Measurements from ENCODE around the gene SEC22A. TPM values are rescaled to one million over a fixed set of nuclear protein-coding genes. Genes with fewer than 3 reads are reported as not detected.

Gene SEC22A
- total RNA-seq: 10 to 100 TPM; 14.3 to 18.7 TPM

GRCh38 chr3:123201557-123202427, at the start of gene SEC22A:
Gene SEC22A (plus strand): TSS chr3:123201943. CDS start chr3:123209218, 7,275 bp downstream.
- Mint-ChIP-seq H3K36me3 (ENCODE audit: low read depth) (peaks cover 13% of the 10 kb centered on the region), H3K9me3 (no peaks in the 10 kb centered on the region), H3K27ac (peak within 1 kb of the TSS; percentile 95), H3K27me3 (ENCODE audit: low read depth) (no peaks in the 10 kb centered on the region), H3K4me3 (peak within 1 kb of the TSS; percentile 95), H3K4me1 (ENCODE audit: low read depth) (peaks cover 27% of the 10 kb centered on the region)
- intact Hi-C loops (cut with micrococcal nuclease): loop anchor here (1.0 to 10.0 kb wide), 14 partner anchors 134 to 1655 kb away; partner anchors contain the start of genes CCDC14, DTX3L, EAF2 and GOLGB1
- DNase-seq: peak; percentile 98
- CTCF ChIA-PET: no interaction called here

DNA sequence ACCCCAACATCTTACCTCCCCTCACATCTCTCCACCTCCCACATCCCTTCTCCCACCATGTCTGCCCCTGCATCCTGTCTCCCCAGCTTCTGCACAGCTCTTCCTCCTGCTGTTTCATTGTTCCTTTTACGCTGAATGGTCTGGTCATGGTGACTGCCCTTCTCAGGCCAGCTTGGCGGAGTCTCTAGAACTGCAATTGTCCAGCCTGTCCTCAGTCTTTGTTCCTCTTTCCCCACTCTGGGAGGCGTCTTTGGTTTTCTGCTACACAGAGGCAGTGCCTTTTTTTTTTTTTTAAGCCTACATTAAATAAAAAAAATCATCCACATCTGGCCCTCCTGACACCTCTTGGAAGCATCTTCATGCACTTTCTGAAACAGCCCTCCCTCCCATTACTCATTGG, 49.1 kb upstream of the SEC22A start:
- Mint-ChIP-seq H3K4me1 (ENCODE audit: low read depth) (no peaks in the 10 kb centered on the region), H3K9me3 (peaks cover 3% of the 10 kb centered on the region), H3K27ac (no peak overlapping the region), H3K36me3 (ENCODE audit: low read depth) (peaks cover 56% of the 10 kb centered on the region), H3K27me3 (ENCODE audit: low read depth) (no peaks in the 10 kb centered on the region), H3K4me3 (no peak overlapping the region)
- intact Hi-C loops (cut with micrococcal nuclease): no loop called here
- CTCF ChIA-PET: no interaction called here
- no peak for DNase-seq

GRCh38 chr3:123153125-123154019, 48.4 kb upstream of the SEC22A start:
- no peak overlapping the region for H3K27ac Mint-ChIP-seq
- DNase-seq: no peak
- peaks cover 3% of the 10 kb centered on the region for H3K9me3 Mint-ChIP-seq
- CTCF ChIA-PET: no interaction called here
- H3K4me3 Mint-ChIP-seq: no peak overlapping the region
- H3K4me1 Mint-ChIP-seq (ENCODE audit: low read depth): no peaks in the 10 kb centered on the region
- H3K27me3 Mint-ChIP-seq (ENCODE audit: low read depth): no peaks in the 10 kb centered on the region
- intact Hi-C loops (cut with micrococcal nuclease): no loop called here
- peaks cover 53% of the 10 kb centered on the region for H3K36me3 Mint-ChIP-seq (ENCODE audit: low read depth)

GRCh38 chr3:123154020-123154985, 47.4 kb upstream of the SEC22A start:
- Mint-ChIP-seq H3K27me3 (ENCODE audit: low read depth) (no peaks in the 10 kb centered on the region), H3K4me3 (no peak overlapping the region)
- intact Hi-C loops (cut with micrococcal nuclease): no loop called here

GRCh38 chr3:123155471-123156011, 46.2 kb upstream of the SEC22A start:
- H3K4me1 Mint-ChIP-seq (ENCODE audit: low read depth): no peaks in the 10 kb centered on the region
- no peak for DNase-seq
- H3K9me3 Mint-ChIP-seq: peaks cover 3% of the 10 kb centered on the region
- CTCF ChIA-PET: no interaction called here
- H3K27ac Mint-ChIP-seq: no peak overlapping the region
- peaks cover 48% of the 10 kb centered on the region for H3K36me3 Mint-ChIP-seq (ENCODE audit: low read depth)
- intact Hi-C loops (cut with micrococcal nuclease): no loop called here
- H3K27me3 Mint-ChIP-seq (ENCODE audit: low read depth): no peaks in the 10 kb centered on the region
- no peak overlapping the region for H3K4me3 Mint-ChIP-seq

More at GRCh38 chr3:123154020-123154985, 47.4 kb upstream of the SEC22A start:
- DNase-seq: no peak
- CTCF ChIA-PET: no interaction called here
- H3K27ac Mint-ChIP-seq: no peak overlapping the region
- H3K4me1 Mint-ChIP-seq (ENCODE audit: low read depth): no peaks in the 10 kb centered on the region
- H3K36me3 Mint-ChIP-seq (ENCODE audit: low read depth): peaks cover 51% of the 10 kb centered on the region
- peaks cover 3% of the 10 kb centered on the region for H3K9me3 Mint-ChIP-seq

DNA sequence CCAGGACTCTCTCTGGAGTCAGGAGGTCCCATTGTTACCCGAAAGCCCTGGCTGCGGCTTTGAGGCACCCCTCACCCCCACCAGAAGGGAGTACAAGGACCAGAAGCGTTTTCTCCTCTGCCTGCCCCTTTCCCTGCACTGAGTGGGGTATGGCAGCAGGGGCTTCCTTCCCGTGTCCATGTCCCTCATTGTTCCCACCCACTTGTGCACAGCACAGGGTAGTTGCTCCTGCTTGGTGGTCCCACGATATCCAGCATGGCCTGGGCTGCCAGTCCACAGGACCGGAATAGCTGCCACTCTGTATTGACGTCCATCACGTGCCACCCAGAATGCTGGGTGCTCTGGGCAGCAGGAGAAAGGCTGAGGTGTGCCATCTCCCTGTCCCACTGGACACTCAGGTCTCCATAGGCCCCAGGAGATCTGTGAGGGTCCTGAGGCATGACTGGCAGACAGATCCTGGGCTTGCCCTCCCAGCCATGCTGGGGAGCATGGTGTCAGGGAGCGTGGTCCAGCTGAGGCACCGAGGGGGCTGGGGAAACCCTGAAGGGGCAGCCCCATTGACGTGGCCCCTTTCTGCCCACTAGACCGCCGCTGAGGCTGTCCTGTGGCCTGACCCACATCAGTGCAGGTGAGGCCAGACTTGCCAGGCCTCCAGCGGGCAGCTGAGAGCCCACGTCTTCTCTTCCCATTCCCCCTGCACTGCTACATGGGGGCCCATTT, 45.3 kb upstream of the SEC22A start:
- CTCF ChIA-PET: no interaction called here
- Mint-ChIP-seq H3K4me1 (ENCODE audit: low read depth) (no peaks in the 10 kb centered on the region), H3K36me3 (ENCODE audit: low read depth) (peaks cover 44% of the 10 kb centered on the region), H3K27ac (no peak overlapping the region), H3K4me3 (no peak overlapping the region), H3K9me3 (no peaks in the 10 kb centered on the region), H3K27me3 (ENCODE audit: low read depth) (no peaks in the 10 kb centered on the region)
- no peak for DNase-seq
- intact Hi-C loops (cut with micrococcal nuclease): no loop called here

GRCh38 chr3:123157209-123157597, 44.5 kb upstream of the SEC22A start:
- no peaks in the 10 kb centered on the region for H3K27me3 Mint-ChIP-seq (ENCODE audit: low read depth)
- DNase-seq: no peak
- H3K4me3 Mint-ChIP-seq: no peak overlapping the region
- intact Hi-C loops (cut with micrococcal nuclease): no loop called here
- H3K36me3 Mint-ChIP-seq (ENCODE audit: low read depth): peaks cover 41% of the 10 kb centered on the region
- H3K27ac Mint-ChIP-seq: no peak overlapping the region
- H3K9me3 Mint-ChIP-seq: no peaks in the 10 kb centered on the region
- CTCF ChIA-PET: no interaction called here
- no peaks in the 10 kb centered on the region for H3K4me1 Mint-ChIP-seq (ENCODE audit: low read depth)

DNA sequence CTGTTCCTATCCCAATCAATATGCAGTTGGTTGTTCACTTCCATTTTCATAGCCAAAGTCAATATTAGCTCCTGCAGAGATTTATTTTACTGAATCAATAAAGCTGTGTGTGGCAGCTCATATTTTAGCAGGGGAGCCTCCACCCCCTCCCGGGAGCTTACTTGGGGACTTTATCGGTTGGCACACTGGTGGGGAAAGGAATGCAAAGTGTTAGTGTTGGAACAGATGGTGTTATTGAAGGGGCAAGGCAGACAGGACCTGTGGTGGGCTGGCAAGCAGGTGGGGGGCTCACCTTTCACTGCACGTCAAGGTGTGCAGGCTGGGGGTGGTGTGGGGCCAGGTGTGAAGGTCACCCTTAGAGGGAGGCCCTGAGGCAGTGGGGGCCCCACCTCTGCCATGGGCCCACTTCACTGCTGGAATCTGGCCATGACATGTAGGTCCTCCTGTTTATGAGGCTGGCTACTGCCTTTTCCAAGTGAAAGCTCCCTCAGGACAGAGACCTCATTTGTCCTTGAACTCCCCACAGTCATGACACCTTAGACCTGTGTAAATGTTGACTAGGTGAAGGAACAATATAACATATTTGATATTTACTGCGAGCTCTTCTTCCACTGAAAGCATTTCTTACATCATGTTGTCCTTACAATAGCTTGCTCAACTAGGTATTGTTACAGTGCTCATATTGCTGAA, 44.0 kb upstream of the SEC22A start:
- intact Hi-C loops (cut with micrococcal nuclease): no loop called here
- no peak for DNase-seq
- Mint-ChIP-seq H3K27me3 (ENCODE audit: low read depth) (no peaks in the 10 kb centered on the region), H3K4me1 (ENCODE audit: low read depth) (no peaks in the 10 kb centered on the region), H3K27ac (no peak overlapping the region), H3K4me3 (no peak overlapping the region), H3K36me3 (ENCODE audit: low read depth) (peaks cover 42% of the 10 kb centered on the region), H3K9me3 (no peaks in the 10 kb centered on the region)
- CTCF ChIA-PET: no interaction called here

DNA sequence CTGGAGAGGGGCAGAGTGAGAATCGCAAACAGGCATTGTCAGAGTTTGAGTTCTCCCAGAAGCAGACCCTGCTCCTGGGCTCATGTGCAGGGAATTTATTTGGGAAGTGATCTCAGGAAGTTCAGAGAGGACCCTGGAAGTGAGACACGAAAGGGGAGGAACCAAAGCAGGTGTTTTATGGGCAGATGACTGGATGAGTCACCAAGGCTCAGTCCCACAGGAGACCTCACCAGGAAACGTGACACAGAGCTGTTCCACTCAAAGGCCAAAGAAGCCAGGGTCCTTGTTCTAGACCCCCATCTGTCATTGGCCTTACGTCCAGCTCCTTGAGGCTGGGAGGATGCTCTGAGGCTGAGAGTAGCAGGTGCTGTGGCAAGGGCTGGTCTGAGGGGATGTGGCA, 43.4 kb upstream of the SEC22A start:
- H3K9me3 Mint-ChIP-seq: no peaks in the 10 kb centered on the region
- no peak overlapping the region for H3K4me3 Mint-ChIP-seq
- DNase-seq: no peak
- no peaks in the 10 kb centered on the region for H3K4me1 Mint-ChIP-seq (ENCODE audit: low read depth)
- intact Hi-C loops (cut with micrococcal nuclease): no loop called here
- no peak overlapping the region for H3K27ac Mint-ChIP-seq
- CTCF ChIA-PET: interaction anchor here (0.8 kb wide), 1 partner anchor 135 kb away, joined by 3 read pairs; no protein-coding TSS in a partner anchor
- no peaks in the 10 kb centered on the region for H3K27me3 Mint-ChIP-seq (ENCODE audit: low read depth)
- peaks cover 48% of the 10 kb centered on the region for H3K36me3 Mint-ChIP-seq (ENCODE audit: low read depth)

DNA sequence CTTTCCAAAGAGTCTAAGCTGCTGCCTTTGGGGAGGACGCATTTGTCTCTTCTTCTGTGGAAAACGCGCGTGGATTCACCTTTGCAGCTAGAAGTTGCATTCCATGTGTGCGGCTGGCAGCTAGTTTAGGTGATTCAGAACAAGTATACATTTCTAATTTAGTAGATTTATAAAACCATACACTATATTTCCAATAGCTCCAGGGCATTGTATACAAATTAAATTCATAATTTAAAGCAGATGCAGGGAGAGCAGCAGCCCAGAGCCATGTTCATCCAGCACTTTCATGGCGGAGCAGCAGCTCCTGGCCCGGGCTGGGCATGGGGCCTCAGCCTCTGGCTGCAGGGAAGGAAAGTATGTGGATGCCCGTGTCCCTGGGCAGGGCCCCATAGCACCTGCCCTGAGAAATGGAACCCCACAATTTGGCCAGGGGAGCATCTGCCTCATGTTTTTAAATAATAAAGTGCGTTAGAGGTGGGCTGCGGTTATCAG, 42.8 kb upstream of the SEC22A start:
- H3K27me3 Mint-ChIP-seq (ENCODE audit: low read depth): no peaks in the 10 kb centered on the region
- CTCF ChIA-PET: interaction anchor here (0.8 to 0.9 kb wide), 2 partner anchors 69 to 136 kb away, joined by 3 read pairs; no protein-coding TSS in a partner anchor
- H3K36me3 Mint-ChIP-seq (ENCODE audit: low read depth): peaks cover 54% of the 10 kb centered on the region
- H3K4me3 Mint-ChIP-seq: no peak overlapping the region
- no peak overlapping the region for H3K27ac Mint-ChIP-seq
- H3K4me1 Mint-ChIP-seq (ENCODE audit: low read depth): no peaks in the 10 kb centered on the region
- H3K9me3 Mint-ChIP-seq: no peaks in the 10 kb centered on the region
- intact Hi-C loops (cut with micrococcal nuclease): no loop called here
- DNase-seq: no peak
